Smooth muscle cell (in vitro differentiated cells): ENCODE measurements around the gene BCAS1. TPM values are rescaled to one million over a fixed set of nuclear protein-coding genes. Genes with fewer than 3 reads are reported as not detected.

Experiments
- DNase-seq: peaks from one replicate; lab custom pipeline; 2025; ENCODE audit not compliant: unreplicated experiment; lab: John Stamatoyannopoulos, UW
- H2AFZ ChIP-seq: fragments of 200-600 bp; sonication (generic); 2 replicates; pipeline ENCODE4 v1.6.0; 2016; ENCODE audit warnings: antibody characterized with exemption, low read depth, mild to moderate bottlenecking
- H3F3A ChIP-seq: fragments of 200-600 bp; sonication (generic); 2 replicates; pipeline ENCODE4 v1.6.0; 2017; ENCODE audit warnings: antibody characterized with exemption, low read depth
- H3K27ac ChIP-seq: fragments of 200-600 bp; sonication (generic); 2 replicates; pipeline ENCODE4 v1.5.1; 2016; ENCODE audit warnings: low read depth, mild to moderate bottlenecking
- H3K27me3 ChIP-seq: fragments of 200-600 bp; sonication (generic); 2 replicates; pipeline ENCODE4 v1.6.1; 2016; ENCODE audit warnings: low read depth, mild to moderate bottlenecking
- H3K36me3 ChIP-seq: fragments of 200-600 bp; sonication (generic); 2 replicates; pipeline ENCODE4 v1.5.1; 2016; ENCODE audit warnings: low read depth
- H3K4me1 ChIP-seq: fragments of 200-600 bp; sonication (generic); 2 replicates; pipeline ENCODE4 v1.5.1; 2016; ENCODE audit warnings: low read depth
- H3K4me2 ChIP-seq: fragments of 200-600 bp; sonication (generic); 2 replicates; pipeline ENCODE4 v1.6.0; 2016; ENCODE audit warnings: mild to moderate bottlenecking
- H3K4me3 ChIP-seq: fragments of 200-600 bp; sonication (generic); 2 replicates; pipeline ENCODE4 v1.5.1; 2016; ENCODE audit warnings: mild to moderate bottlenecking
- H3K79me2 ChIP-seq: fragments of 200-600 bp; sonication (generic); 2 replicates; pipeline ENCODE4 v1.6.0; 2016; ENCODE audit warnings: low read depth, mild to moderate bottlenecking
- H3K9ac ChIP-seq: fragments of 200-600 bp; sonication (generic); 2 replicates; pipeline ENCODE4 v1.6.0; 2016; ENCODE audit warnings: low read depth
- H3K9me3 ChIP-seq: fragments of 200-600 bp; sonication (generic); replicated peaks from 2 replicates; pipeline ENCODE4 v1.5.1; 2016; ENCODE audit warnings: low read depth
- H4K20me1 ChIP-seq: fragments of 200-600 bp; sonication (generic); 2 replicates; pipeline ENCODE4 v1.6.0; 2016; ENCODE audit warnings: low read depth
- CTCF ChIP-seq: fragments of 200-600 bp; sonication (generic); IDR thresholded peaks from 2 replicates; pipeline ENCODE4 v1.5.1; 2017; ENCODE audit warnings: borderline replicate concordance, mild to moderate bottlenecking, antibody characterized with exemption; ENCODE audit not compliant: insufficient read depth, poor library complexity, severe bottlenecking
- whole genome bisulfite sequencing: methylation state at CpG from one replicate; pipeline ENCODE4 v1.1.7; 2016; ENCODE audit warnings: low lambda C conversion rate; 5-methylcytosine and 5-hydroxymethylcytosine counted together
- polyA plus RNA-seq: library from polyadenylated mRNA; unstranded; fragments of >200 nt; fragmentation: Nextera tagmentation; extraction: Ambion mirVana; gene quantifications from 2 replicates; pipeline ENCODE4 v1.2.1, GENCODE V29; 2016
- total RNA-seq: library from RNA; depleted of rRNA; stranded (reverse); fragments of >200 nt; gene quantifications from 2 replicates; pipeline ENCODE4 v1.2.3, GENCODE V29; 2014

The BCAS1 gene
- total and polyA plus RNA-seq, 2 experiments from 2014 or later, result 0.09 to 0.15 TPM

- H3K9ac ChIP-seq, result no peak overlapping the region
- H3K9me3 ChIP-seq, result peaks cover 3% of the 10 kb centered on the region
- no peak overlapping the region for H3K4me3 ChIP-seq
- 84% methylated on average over 17 of the region's 17 CpGs for WGBS
- no peaks in the 10 kb centered on the region for H3K27me3 ChIP-seq
- H4K20me1 ChIP-seq, result no peaks in the 10 kb centered on the region
- H3K79me2 ChIP-seq, result no peaks in the 10 kb centered on the region
- no peak for DNase-seq
- no peaks in the 10 kb centered on the region for H3K36me3 ChIP-seq
- H3F3A ChIP-seq, result no peaks in the 10 kb centered on the region
- H3K27ac ChIP-seq, result no peak overlapping the region
- H3K4me2 ChIP-seq, result no peak overlapping the region
- no peak overlapping the region for H2AFZ ChIP-seq
- no peak for TF ChIP-seq CTCF
- peaks cover 10% of the 10 kb centered on the region for H3K4me1 ChIP-seq
Measured at GRCh38 chr20:53947501-53948195, 122.7 kb downstream of the BCAS1 start.

DNA sequence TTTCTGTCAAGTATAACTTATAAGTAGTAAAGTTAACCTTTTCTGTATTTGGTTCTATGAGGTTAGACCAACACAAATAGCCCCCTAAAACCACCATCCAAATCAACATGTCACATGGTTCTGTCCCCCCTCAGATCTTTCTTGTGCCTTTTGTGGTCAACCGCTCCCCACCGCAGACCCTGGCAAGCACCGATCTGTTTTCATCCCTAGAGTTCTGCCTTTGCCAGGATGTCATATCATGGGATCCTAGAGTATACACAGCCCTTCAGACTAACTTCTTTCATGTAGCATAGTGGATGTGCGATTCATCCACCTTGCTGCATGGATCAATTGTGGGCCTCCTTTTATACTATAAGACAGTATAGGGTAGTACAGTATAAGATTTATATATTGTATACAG is 124.3 kb downstream of the BCAS1 start:
- 98% methylated on average over 4 of the region's 4 CpGs for WGBS
- Histone ChIP-seq H3K36me3 (no peaks in the 10 kb centered on the region), H3K4me2 (no peak overlapping the region), H3K79me2 (no peaks in the 10 kb centered on the region), H3K9me3 (no peaks in the 10 kb centered on the region), H2AFZ (no peak overlapping the region), H3K4me1 (peaks cover 26% of the 10 kb centered on the region), H3K27me3 (no peaks in the 10 kb centered on the region), H3K4me3 (no peak overlapping the region), H4K20me1 (no peaks in the 10 kb centered on the region), H3F3A (no peaks in the 10 kb centered on the region), H3K27ac (no peak overlapping the region), H3K9ac (no peak overlapping the region)
- no peak for DNase-seq
- no peak for TF ChIP-seq CTCF

- no peak overlapping the region for H3K4me2 ChIP-seq
- no peak overlapping the region for H3K4me3 ChIP-seq
- H3K79me2 ChIP-seq, result no peaks in the 10 kb centered on the region
- DNase-seq, result no peak
- H3K27ac ChIP-seq, result no peak overlapping the region
- no peaks in the 10 kb centered on the region for H3K9me3 ChIP-seq
- no peaks in the 10 kb centered on the region for H3K36me3 ChIP-seq
- H3F3A ChIP-seq, result no peaks in the 10 kb centered on the region
- peaks cover 32% of the 10 kb centered on the region for H3K4me1 ChIP-seq
- H4K20me1 ChIP-seq, result no peaks in the 10 kb centered on the region
- no peak overlapping the region for H3K9ac ChIP-seq
- WGBS, result 97% methylated on average over 2 of the region's 2 CpGs
- TF ChIP-seq CTCF, result no peak
- no peak overlapping the region for H2AFZ ChIP-seq
- no peaks in the 10 kb centered on the region for H3K27me3 ChIP-seq
Measured at GRCh38 chr20:53945478-53945877, 124.9 kb downstream of the BCAS1 start.

GRCh38 chr20:53944796-53945195 is 125.6 kb downstream of the BCAS1 start:
- Histone ChIP-seq H3F3A (no peaks in the 10 kb centered on the region), H3K9me3 (no peaks in the 10 kb centered on the region), H3K4me3 (no peak overlapping the region), H3K27ac (no peak overlapping the region), H2AFZ (no peak overlapping the region), H3K27me3 (no peaks in the 10 kb centered on the region), H3K4me2 (no peak overlapping the region), H3K36me3 (no peaks in the 10 kb centered on the region), H3K79me2 (no peaks in the 10 kb centered on the region), H4K20me1 (no peaks in the 10 kb centered on the region), H3K4me1 (peaks cover 37% of the 10 kb centered on the region), H3K9ac (no peak overlapping the region)
- WGBS, result 96% methylated on average over 7 of the region's 7 CpGs
- no peak for TF ChIP-seq CTCF
- no peak for DNase-seq
